ENCODE data around the gene TNS3. TPM values are rescaled to one million over a fixed set of nuclear protein-coding genes. Genes with fewer than 3 reads are reported as not detected.

TNS3 gene
- total and polyA plus RNA-seq, 2 donors (not counting 1 experiment from before 2014, with no cell fraction given), result 11.4 to 77.5 TPM

- no peak overlapping the region for H3K27ac ChIP-seq (ENCODE audit: low read length in 2 of 2)
- H3K4me3 ChIP-seq (ENCODE audit: control extremely low read depth in 1 of 5, extremely low read depth in 1 of 5, insufficient read depth in 1 of 5, low read depth in 2 of 5, low read length in 4 of 5), result no peak overlapping the region
- H3K4me2 ChIP-seq (replicated peaks; ENCODE audit: low read depth, low read length, poor library complexity, severe bottlenecking), result no peak overlapping the region
- intact Hi-C loops (cut with micrococcal nuclease), result no loop called here
- no peak overlapping the region for H2AFZ ChIP-seq (ENCODE audit: insufficient read depth, low read depth, low read length, poor library complexity, severe bottlenecking)
- 95% methylated on average over 17 of the region's 17 CpGs for WGBS (ENCODE audit: insufficient coverage)
- ChIA-PET POLR2A (no interaction called here), CTCF (no interaction called here)
- ATAC-seq (ENCODE audit: low read depth) (no peak), DNase-seq (no peak)
- H3K4me1 Mint-ChIP-seq, result no peaks in the 10 kb centered on the region
- no peak overlapping the region for H3K9ac ChIP-seq (ENCODE audit: low read length)
- H3K36me3 ChIP-seq (replicated peaks in 1 of 2; ENCODE audit: control extremely low read depth in 1 of 2, control insufficient read depth in 1 of 2, extremely low read depth in 1 of 2, insufficient read depth in 2 of 2, low read length in 1 of 2), result peaks cover 2 to 43% of the 10 kb centered on the region in 2 experiments
- no peaks in the 10 kb centered on the region for H3K9me3 ChIP-seq (ENCODE audit: control extremely low read depth in 1 of 3, control insufficient read depth in 2 of 3, insufficient read depth in 1 of 3, low read length in 2 of 3)
- TF ChIP-seq EZH2 (IDR thresholded peaks at IDR 0.05; ENCODE audit: borderline replicate concordance, insufficient read depth, low read depth, low read length, poor library complexity, severe bottlenecking) (no peak), CTCF (IDR thresholded peaks at IDR 0.05) (no peak)
- H3K4me1 ChIP-seq (ENCODE audit: control insufficient read depth in 2 of 2, insufficient read depth in 2 of 2, low read length in 2 of 2), result no peaks in the 10 kb centered on the region
- no peak overlapping the region for H3K4me3 Mint-ChIP-seq
- H3K9me3 Mint-ChIP-seq (ENCODE audit: insufficient read depth), result no peaks in the 10 kb centered on the region
- H3K27me3 Mint-ChIP-seq, result no peaks in the 10 kb centered on the region
- H3K79me2 ChIP-seq (ENCODE audit: control insufficient read depth, insufficient read depth, low read length), result no peaks in the 10 kb centered on the region
- H3K27me3 ChIP-seq (replicated peaks in 1 of 4; ENCODE audit: control extremely low read depth in 1 of 4, control insufficient read depth in 3 of 4, insufficient read depth in 4 of 4, low read length in 3 of 4), result no peaks in the 10 kb centered on the region
- H3K27ac Mint-ChIP-seq, result no peak overlapping the region
- H4K20me1 ChIP-seq (ENCODE audit: control insufficient read depth, insufficient read depth, low read length, poor library complexity, severe bottlenecking), result no peaks in the 10 kb centered on the region
These were observed 167.3 kb downstream of the TNS3 start for GRCh38 chr7:47414342-47415317.

Data from B cell (primary cell).